PC-9 (cell line): ENCODE results near the gene MYO6.

Source experiments
- CTCF ChIP-seq: fragments of 200-600 bp; sonication (generic); conservative IDR thresholded peaks from 2 replicates; pipeline ENCODE4 v1.6.1; 2017; ENCODE audit warnings: mixed run types, antibody characterized with exemption, mild to moderate bottlenecking, moderate library complexity
- EZH2 ChIP-seq: fragments of 200-600 bp; sonication (generic); IDR thresholded peaks from 2 replicates; pipeline ENCODE4 v1.8.0; 2017; ENCODE audit warnings: antibody characterized with exemption, low read depth

- TF ChIP-seq CTCF, result no peak
- TF ChIP-seq EZH2, result no peak
Measured at GRCh38 chr6:75856902-75857301, 107.9 kb downstream of the MYO6 start.
